Neutrophil (primary cell): ENCODE data around the gene TOPAZ1.

Experiments used
- H3K27ac ChIP-seq: fragments of 200-600 bp; sonication (generic); 2 replicates; pipeline ENCODE4 v1.5.1; 2016; ENCODE audit warnings: mild to moderate bottlenecking, moderate library complexity
- H3K27me3 ChIP-seq: fragments of 200-600 bp; sonication (generic); 2 replicates; pipeline ENCODE4 v1.6.0; 2016; ENCODE audit warnings: mild to moderate bottlenecking
- H3K36me3 ChIP-seq: fragments of 200-600 bp; sonication (generic); 2 replicates; pipeline ENCODE4 v1.5.1; 2017
- H3K4me1 ChIP-seq, 2 experiments: fragments of 200-600 bp in 1 of 2; sonication (generic) in 1 of 2; 1 replicate in 1 of 2; 2 replicates in 1 of 2; pipeline versions ENCODE4 v1.5.1 to v1.6.1; 2013 to 2016; ENCODE audit warnings: low read depth in 1 of 2, low read length in 1 of 2, mild to moderate bottlenecking in 1 of 2, moderate library complexity in 1 of 2; ENCODE audit not compliant: control insufficient read depth in 1 of 2, insufficient read depth in 1 of 2
- H3K4me3 ChIP-seq, 2 experiments: fragments of 200-600 bp in 1 of 2; sonication (generic) in 1 of 2; 1 replicate in 1 of 2; 2 replicates in 1 of 2; pipeline ENCODE4 v1.5.1; 2013 to 2016; ENCODE audit warnings: low read depth in 1 of 2, low read length in 1 of 2, mild to moderate bottlenecking in 1 of 2, moderate library complexity in 1 of 2
- H3K9me3 ChIP-seq: fragments of 200-600 bp; sonication (generic); 2 replicates; pipeline ENCODE4 v1.5.1; 2016
- TF ChIP-seq, protein P1 (sequence below): fragments of 200-600 bp; sonication (generic); IDR thresholded peaks from 2 replicates; pipeline ENCODE4 v1.5.1; 2016; ENCODE audit warnings: antibody characterized with exemption

TOPAZ1 gene

DNA sequence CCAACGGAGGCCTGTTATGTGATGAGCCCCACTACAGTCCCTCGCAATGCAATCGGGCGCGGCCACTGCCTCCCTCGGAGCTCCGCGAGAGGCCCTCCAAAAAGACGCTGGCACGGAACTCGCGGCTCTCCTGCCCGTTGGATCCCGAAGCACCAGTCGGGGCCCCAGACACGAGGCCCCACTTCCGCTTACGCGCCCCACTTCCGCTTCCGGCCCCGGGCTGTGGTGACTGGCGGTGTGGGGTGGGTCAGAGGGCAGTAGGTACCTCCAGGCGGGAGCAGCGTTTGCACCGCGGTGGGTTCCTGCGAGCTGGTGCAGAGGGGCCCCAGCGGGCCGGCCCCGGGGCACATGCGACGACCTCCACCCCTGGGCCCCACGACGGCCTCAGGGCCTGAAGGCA lies at the start of gene TOPAZ1:
TSS of gene TOPAZ1 (plus strand) at position 181 of the 400 bp plus-strand sequence. CDS start at position 349, 168 bp downstream.
- H3K36me3 ChIP-seq: no peaks in the 10 kb centered on the region
- no peaks in the 10 kb centered on the region for H3K4me1 ChIP-seq
- no peaks in the 10 kb centered on the region for H3K9me3 ChIP-seq
- no peak within 1 kb of the TSS for H3K4me3 ChIP-seq
- H3K27me3 ChIP-seq: no peaks in the 10 kb centered on the region
- no peak within 1 kb of the TSS for H3K27ac ChIP-seq
- TF ChIP-seq, protein P1, sequence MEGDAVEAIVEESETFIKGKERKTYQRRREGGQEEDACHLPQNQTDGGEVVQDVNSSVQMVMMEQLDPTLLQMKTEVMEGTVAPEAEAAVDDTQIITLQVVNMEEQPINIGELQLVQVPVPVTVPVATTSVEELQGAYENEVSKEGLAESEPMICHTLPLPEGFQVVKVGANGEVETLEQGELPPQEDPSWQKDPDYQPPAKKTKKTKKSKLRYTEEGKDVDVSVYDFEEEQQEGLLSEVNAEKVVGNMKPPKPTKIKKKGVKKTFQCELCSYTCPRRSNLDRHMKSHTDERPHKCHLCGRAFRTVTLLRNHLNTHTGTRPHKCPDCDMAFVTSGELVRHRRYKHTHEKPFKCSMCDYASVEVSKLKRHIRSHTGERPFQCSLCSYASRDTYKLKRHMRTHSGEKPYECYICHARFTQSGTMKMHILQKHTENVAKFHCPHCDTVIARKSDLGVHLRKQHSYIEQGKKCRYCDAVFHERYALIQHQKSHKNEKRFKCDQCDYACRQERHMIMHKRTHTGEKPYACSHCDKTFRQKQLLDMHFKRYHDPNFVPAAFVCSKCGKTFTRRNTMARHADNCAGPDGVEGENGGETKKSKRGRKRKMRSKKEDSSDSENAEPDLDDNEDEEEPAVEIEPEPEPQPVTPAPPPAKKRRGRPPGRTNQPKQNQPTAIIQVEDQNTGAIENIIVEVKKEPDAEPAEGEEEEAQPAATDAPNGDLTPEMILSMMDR: no peak

DNA sequence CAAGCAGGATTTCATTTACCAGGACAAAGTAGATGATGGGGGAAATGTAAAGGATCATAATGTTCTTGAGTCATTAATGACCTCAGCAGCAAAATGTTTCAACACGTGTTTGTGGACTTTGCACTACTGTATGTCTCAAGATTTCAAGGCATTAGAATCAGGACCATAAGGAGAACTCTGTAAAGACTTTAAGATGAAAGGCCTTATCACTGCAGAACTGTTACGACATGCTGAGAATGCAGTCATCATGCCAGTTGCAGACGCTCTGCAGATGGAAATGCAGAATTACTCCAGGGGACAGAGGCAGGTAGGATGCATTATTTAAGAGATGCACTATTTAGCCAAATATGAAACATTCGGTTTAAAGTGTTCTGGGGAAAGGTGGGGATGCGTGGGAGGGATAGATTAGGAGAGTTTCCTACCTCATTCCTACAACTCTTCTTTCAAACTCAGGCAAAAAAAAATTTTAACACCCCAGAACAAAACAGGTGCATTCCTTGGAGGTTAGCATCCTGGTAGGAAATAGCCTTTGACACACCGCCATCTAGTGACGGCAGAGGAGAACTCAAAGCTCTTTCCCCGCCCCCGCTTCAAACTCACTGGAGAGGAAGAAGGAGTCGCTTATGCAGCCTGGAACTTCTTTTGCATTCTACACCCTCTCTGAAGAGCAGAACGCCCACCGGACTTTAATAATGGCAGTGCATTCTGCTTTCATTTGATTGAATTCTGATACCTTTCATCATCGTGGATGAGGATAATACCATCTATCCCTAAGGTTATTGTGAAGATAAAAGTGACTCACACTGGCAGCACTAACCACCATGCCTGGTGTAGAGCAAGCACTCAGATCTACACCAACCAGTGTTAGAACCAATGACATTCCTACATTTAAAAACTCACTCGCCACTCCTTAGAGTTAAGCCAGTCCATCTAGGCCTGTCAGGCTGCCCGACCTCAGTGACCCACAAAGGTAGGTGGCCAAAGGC lies 43.1 kb upstream of the TOPAZ1 start:
- Histone ChIP-seq H3K36me3 (no peaks in the 10 kb centered on the region), H3K4me1 (no peaks in the 10 kb centered on the region), H3K4me3 (no peak overlapping the region), H3K9me3 (no peaks in the 10 kb centered on the region), H3K27me3 (peaks cover 4% of the 10 kb centered on the region), H3K27ac (no peak overlapping the region)
- TF ChIP-seq, protein P1: peak; percentile 39

DNA sequence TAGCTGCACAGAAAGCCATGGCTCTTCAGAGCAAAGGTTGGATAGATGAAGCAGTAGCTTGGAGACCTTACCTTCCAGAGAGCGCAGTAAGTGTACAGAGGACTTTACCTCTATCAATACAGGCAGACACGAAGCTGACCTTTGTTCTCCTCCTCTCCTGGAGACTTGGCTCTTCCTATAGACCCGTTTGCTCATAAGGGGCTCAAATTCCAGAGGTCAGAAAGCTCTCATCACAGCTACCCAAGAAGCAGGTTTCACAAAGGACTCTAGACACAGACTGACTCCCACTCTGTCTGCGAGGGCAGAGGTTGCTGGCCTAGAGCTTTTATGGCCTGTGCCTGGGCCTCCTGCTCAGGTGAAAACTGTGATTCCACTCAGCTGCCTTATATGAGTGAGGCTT lies 35.4 kb upstream of the TOPAZ1 start:
- no peaks in the 10 kb centered on the region for H3K27me3 ChIP-seq
- no peaks in the 10 kb centered on the region for H3K4me1 ChIP-seq
- no peak overlapping the region for H3K4me3 ChIP-seq
- TF ChIP-seq, protein P1: no peak
- H3K36me3 ChIP-seq: no peaks in the 10 kb centered on the region
- no peaks in the 10 kb centered on the region for H3K9me3 ChIP-seq
- H3K27ac ChIP-seq: no peak overlapping the region

DNA sequence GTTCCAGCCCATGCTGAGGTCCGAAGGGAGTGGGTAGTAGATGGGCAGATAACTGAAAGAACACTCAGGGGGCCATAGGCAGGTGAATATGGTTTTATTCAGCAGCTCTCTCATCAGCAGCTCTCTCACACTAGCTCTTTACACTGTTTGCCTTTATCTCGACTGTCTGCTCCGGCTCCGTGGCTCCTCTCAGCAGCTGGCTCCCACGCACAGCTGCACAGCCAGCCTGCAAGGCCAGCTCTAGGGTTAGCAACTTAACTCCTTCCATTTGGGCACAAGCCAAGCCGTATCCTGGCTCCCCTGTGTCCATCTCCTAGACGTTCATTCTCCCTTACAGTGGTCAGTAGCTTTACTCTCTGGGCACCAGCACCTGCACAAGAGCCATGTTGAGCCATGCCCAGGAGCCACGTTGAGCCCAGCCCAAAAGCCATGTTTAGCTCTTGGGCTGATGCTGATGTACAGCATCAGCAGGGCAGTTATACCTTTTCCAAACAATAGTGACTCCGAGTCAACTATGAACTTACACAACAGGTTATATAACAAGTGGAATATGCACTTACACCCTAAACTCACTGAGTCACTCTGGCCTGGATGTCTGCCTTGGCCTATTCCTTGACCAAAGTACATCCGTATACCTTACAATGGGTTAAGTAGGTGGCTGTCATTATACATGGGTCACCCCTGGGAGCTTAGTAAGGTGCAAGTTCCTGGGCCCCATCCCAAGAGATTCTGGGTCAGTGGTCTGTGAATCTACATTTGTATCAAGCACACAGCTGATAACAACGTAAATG lies 34.6 kb upstream of the TOPAZ1 start:
- Histone ChIP-seq H3K27me3 (no peaks in the 10 kb centered on the region), H3K27ac (no peak overlapping the region), H3K36me3 (no peaks in the 10 kb centered on the region), H3K4me1 (no peaks in the 10 kb centered on the region), H3K4me3 (no peak overlapping the region), H3K9me3 (no peaks in the 10 kb centered on the region)
- TF ChIP-seq, protein P1: no peak

DNA sequence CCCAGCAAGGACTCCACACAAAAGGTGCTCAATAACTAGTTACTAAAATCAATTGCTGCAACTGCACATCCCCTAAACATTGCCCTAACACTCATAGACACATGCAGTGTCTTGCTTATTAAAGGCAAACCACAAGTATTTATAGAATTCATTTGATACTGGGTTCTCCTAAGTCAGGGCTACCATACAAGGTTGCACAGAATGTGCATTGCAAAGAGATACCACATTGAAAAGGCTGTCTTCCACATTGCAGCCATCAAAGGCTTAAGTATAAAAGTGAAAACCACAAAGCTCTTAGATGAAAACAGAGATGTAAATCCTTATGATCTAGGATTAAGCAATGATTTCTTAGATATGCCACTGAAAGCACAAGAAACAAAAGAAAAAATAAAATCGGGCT lies 33.6 kb upstream of the TOPAZ1 start:
- Histone ChIP-seq H3K4me1 (no peaks in the 10 kb centered on the region), H3K36me3 (no peaks in the 10 kb centered on the region), H3K27me3 (no peaks in the 10 kb centered on the region), H3K27ac (no peak overlapping the region), H3K4me3 (no peak overlapping the region), H3K9me3 (no peaks in the 10 kb centered on the region)
- TF ChIP-seq, protein P1: no peak
